ENCODE measurements around the gene SNRK.

SNRK gene

GRCh38 chr3:43287500-43287873 is 1.1 kb downstream of the SNRK start:
- no peaks in the 10 kb centered on the region for H3K9me2 ChIP-seq (replicated peaks; ENCODE audit: insufficient read depth, low read length)
- peaks cover 11% of the 10 kb centered on the region; the same call in 1 of the 2 replicates for H4K20me1 ChIP-seq (ENCODE audit: low read depth, low read length)
- H3K9me3 ChIP-seq (ENCODE audit: insufficient read depth, low read length), result no peaks in the 10 kb centered on the region
- peak overlapping the region; percentile 55 for H3K9ac ChIP-seq (ENCODE audit: low read length)
- no peaks in the 10 kb centered on the region for H3F3A ChIP-seq (ENCODE audit: insufficient read depth)
- peaks cover 16% of the 10 kb centered on the region for H3K79me2 ChIP-seq (ENCODE audit: insufficient read depth, low read length)
- H3K27me3 ChIP-seq (ENCODE audit: low read length), result no peaks in the 10 kb centered on the region
- TF ChIP-seq EZH2phosphoT487 (conservative IDR thresholded peaks at IDR 0.05; ENCODE audit: low read length), result no peak
- TF ChIP-seq CTCF (IDR thresholded peaks at IDR 0.05; ENCODE audit: insufficient read depth, low read length, poor library complexity, severe bottlenecking), result no peak
- H3K4me2 ChIP-seq (ENCODE audit: low read depth, low read length, poor library complexity, severe bottlenecking), result peak overlapping the region; percentile 76
- H3K36me3 ChIP-seq (ENCODE audit: low read length), result no peaks in the 10 kb centered on the region
- H3K27ac ChIP-seq (ENCODE audit: low read depth, low read length), result no peak overlapping the region
- no peak overlapping the region for H2AFZ ChIP-seq (ENCODE audit: low read depth, low read length, severe bottlenecking)
- H3K4me3 ChIP-seq (ENCODE audit: insufficient read depth, low read length, poor library complexity, severe bottlenecking), result peak overlapping the region; percentile 65

- no peaks in the 10 kb centered on the region for H3K36me3 ChIP-seq (ENCODE audit: low read length)
- no peak overlapping the region for H3K27ac ChIP-seq (ENCODE audit: low read depth, low read length)
- no peak overlapping the region for H3K4me3 ChIP-seq (ENCODE audit: insufficient read depth, low read length, poor library complexity, severe bottlenecking)
- H3K9ac ChIP-seq (ENCODE audit: low read length), result peak overlapping the region; percentile 55; the same call in 1 of the 2 replicates
- H3K9me3 ChIP-seq (ENCODE audit: insufficient read depth, low read length), result no peaks in the 10 kb centered on the region
- peaks cover 11% of the 10 kb centered on the region; the same call in 1 of the 2 replicates for H4K20me1 ChIP-seq (ENCODE audit: low read depth, low read length)
- H3K4me2 ChIP-seq (ENCODE audit: low read depth, low read length, poor library complexity, severe bottlenecking), result peak overlapping the region; percentile 76
- peaks cover 23% of the 10 kb centered on the region for H3K79me2 ChIP-seq (ENCODE audit: insufficient read depth, low read length)
- no peaks in the 10 kb centered on the region for H3K9me2 ChIP-seq (replicated peaks; ENCODE audit: insufficient read depth, low read length)
- H3K27me3 ChIP-seq (ENCODE audit: low read length), result no peaks in the 10 kb centered on the region
- H2AFZ ChIP-seq (ENCODE audit: low read depth, low read length, severe bottlenecking), result no peak overlapping the region
- no peak for TF ChIP-seq EZH2phosphoT487 (conservative IDR thresholded peaks at IDR 0.05; ENCODE audit: low read length)
- TF ChIP-seq CTCF (IDR thresholded peaks at IDR 0.05; ENCODE audit: insufficient read depth, low read length, poor library complexity, severe bottlenecking), result no peak
- no peaks in the 10 kb centered on the region for H3F3A ChIP-seq (ENCODE audit: insufficient read depth)
Observed at GRCh38 chr3:43288366-43288765, 2.0 kb downstream of the SNRK start.

GRCh38 chr3:43288850-43289249 is 2.5 kb downstream of the SNRK start:
- Histone ChIP-seq H3K4me3 (ENCODE audit: insufficient read depth, low read length, poor library complexity, severe bottlenecking) (no peak overlapping the region), H3K27me3 (ENCODE audit: low read length) (no peaks in the 10 kb centered on the region), H3K36me3 (ENCODE audit: low read length) (no peaks in the 10 kb centered on the region), H3K9me3 (ENCODE audit: insufficient read depth, low read length) (no peaks in the 10 kb centered on the region), H3K4me2 (ENCODE audit: low read depth, low read length, poor library complexity, severe bottlenecking) (peak overlapping the region; percentile 76), H3K79me2 (ENCODE audit: insufficient read depth, low read length) (peaks cover 23% of the 10 kb centered on the region), H3K9me2 (replicated peaks; ENCODE audit: insufficient read depth, low read length) (no peaks in the 10 kb centered on the region), H3F3A (ENCODE audit: insufficient read depth) (no peaks in the 10 kb centered on the region), H3K27ac (ENCODE audit: low read depth, low read length) (no peak overlapping the region), H4K20me1 (ENCODE audit: low read depth, low read length) (peaks cover 11% of the 10 kb centered on the region; the same call in 1 of the 2 replicates), H2AFZ (ENCODE audit: low read depth, low read length, severe bottlenecking) (no peak overlapping the region), H3K9ac (ENCODE audit: low read length) (no peak overlapping the region)
- no peak for TF ChIP-seq EZH2phosphoT487 (conservative IDR thresholded peaks at IDR 0.05; ENCODE audit: low read length)
- no peak for TF ChIP-seq CTCF (IDR thresholded peaks at IDR 0.05; ENCODE audit: insufficient read depth, low read length, poor library complexity, severe bottlenecking)
